Kasumi-1 (cell line): ENCODE data around the gene SELENOF.
"Not testable (repeated sequence)": the region's sequence is repeated elsewhere in the genome, so short reads cannot be mapped to it uniquely, and the experiment has no call there.

ENCODE experiments used
- DNase-seq, 2 experiments: peaks; one replicate each; lab custom pipeline; 2025; lab: John Stamatoyannopoulos, UW

Gene SELENOF

DNA sequence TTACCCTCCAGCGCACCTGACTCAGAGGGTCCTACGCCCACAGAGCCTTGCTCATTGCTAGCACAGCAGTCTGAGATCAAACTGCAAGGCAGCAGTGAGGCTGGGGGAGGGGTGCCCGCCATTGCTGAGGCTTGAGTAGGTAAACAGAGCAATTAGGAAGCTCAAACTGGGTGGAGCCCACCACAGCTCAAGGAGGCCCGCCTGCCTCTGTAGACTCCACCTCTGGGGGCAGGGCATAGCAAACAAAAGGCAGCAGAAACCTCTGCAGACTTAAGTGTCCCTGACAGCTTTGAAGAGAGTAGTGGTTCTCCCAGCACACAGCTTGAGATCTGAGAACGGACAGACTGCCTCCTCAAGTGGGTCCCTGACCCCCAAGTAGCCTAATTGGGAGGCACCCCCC is 99.8 kb downstream of the SELENOF start:
- DNase-seq, result not testable (repeated sequence)
